Aortic smooth muscle cell (primary cell): ENCODE data around the gene SPATA12. TPM values are rescaled to one million over a fixed set of nuclear protein-coding genes. Genes with fewer than 3 reads are reported as not detected.

Experiments used
- total RNA-seq: library from RNA; depleted of rRNA; stranded (reverse); fragments of >200 nt; gene quantifications from 2 replicates; pipeline ENCODE4 v1.2.3, GENCODE V29; 2014

SPATA12 gene, protein sequence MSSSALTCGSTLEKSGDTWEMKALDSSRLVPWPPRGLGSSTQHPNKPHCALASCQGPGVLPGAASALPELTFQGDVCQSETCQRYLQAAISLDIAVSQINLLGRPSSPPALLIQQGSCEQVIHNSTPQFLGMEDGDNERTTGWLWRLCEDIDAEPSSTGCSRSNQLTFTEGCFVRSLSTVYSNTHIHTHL
- total RNA-seq, result under 0.01 and 0.06 TPM in 2 replicates

DNA sequence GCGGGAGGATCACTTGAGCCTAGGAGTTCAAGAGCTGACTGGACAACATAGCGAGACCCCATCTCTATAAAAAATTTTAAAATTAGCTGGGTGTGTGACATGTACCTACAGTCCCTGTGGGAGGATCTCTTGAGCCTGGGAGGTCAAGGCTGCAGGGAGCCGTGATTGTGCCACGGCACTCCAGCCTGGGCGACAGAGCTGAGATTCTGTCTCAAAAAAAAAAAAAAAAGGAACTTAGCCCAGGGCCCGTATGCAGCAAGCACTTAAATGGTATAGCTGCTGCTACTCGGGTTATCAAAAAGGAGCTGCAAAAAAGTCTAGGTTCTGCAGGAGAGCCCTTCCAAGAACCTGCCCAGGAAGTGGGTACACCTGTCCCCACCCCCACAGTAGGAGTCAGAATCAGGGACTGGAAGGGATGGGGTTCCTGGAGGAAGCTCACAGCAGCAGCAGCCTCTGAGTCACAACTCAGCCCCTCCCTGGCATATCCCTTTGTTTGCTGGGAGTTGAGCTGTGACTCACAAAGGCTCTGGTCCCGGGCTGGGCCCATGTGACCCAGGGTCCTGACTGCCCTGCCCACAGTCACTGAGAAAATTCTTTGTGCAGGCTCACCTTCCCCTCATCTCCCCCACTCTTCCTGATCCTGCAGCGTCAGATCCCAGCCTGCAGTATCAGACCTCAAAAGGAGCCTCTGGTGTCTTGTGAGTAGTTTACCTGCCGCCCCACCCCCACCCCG is at the start of gene SPATA12:
Gene SPATA12, plus strand, starts transcription at position 576 of the 733 bp plus-strand sequence. CDS start 13,031 bp downstream, outside the sequence.

Other genes starting within 250 kb of the SPATA12 start
- 0.26 and 0.56 TPM in 2 replicates for gene IL17RD, start 104.7 kb downstream of the SPATA12 start, total RNA-seq
- gene HESX1, start 139.3 kb downstream of the SPATA12 start, total RNA-seq, result 0.56 and 0.79 TPM in 2 replicates
- gene APPL1, start 167.1 kb downstream of the SPATA12 start, total RNA-seq, result 34.8 and 35.9 TPM in 2 replicates
- gene ASB14, start 232.0 kb downstream of the SPATA12 start, total RNA-seq, result under 0.01 TPM in 1 of 2 replicates, not detected in the other